Measurements from ENCODE around the gene NRN1L.
"Not testable (repeated sequence)": the region's sequence is repeated elsewhere in the genome, so short reads cannot be mapped to it uniquely, and the experiment has no call there.

NRN1L gene

DNA sequence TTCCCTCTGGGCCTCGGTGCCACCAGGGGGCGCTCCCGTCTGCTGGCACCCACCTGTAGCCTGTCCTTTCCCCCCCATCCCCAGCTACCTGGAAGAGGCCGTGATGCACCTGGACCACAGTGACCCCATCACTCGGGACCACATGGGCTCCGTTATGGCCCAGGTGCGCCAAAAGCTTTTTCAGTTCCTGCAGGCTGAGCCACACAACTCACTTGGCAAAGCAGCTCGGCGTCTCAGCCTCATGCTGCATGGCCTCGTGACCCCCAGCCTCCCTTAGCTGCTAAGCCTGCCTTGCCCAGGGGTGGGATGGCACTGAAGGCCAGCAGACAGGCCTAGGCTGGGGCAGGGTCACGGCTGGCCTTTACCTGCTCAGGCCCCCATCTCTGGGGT is 818 bp upstream of the NRN1L start:
- FAIRE-seq, result no peak

DNA sequence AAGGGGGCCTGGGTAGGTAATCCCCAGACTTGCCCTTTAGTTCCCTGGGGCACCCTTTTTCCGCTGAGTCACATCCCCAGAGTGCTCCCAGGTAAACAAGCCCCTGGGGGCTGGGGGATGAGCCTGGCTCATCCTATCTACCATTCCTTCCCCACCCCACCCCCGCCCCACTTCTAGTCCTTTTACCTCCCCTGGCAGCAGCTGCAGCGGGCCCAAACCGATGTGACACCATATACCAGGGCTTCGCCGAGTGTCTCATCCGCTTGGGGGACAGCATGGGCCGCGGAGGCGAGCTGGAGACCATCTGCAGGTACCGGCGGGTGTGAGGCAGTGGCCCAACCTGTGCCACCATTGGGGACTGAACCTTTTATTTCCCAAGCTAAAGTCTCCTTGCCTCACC is 860 bp downstream of the NRN1L start:
- FAIRE-seq, result no peak

DNA sequence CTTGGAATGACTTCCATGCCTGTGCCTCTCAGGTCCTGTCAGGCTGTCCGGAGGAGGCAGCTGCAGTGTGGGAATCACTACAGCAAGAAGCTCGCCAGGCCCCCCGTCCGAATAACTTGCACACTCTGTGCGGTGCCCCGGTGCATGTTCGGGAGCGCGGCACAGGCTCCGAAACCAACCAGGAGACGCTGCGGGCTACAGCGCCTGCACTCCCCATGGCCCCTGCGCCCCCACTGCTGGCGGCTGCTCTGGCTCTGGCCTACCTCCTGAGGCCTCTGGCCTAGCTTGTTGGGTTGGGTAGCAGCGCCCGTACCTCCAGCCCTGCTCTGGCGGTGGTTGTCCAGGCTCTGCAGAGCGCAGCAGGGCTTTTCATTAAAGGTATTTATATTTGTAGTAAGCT is 1.3 kb downstream of the NRN1L start:
- no peak for FAIRE-seq

DNA sequence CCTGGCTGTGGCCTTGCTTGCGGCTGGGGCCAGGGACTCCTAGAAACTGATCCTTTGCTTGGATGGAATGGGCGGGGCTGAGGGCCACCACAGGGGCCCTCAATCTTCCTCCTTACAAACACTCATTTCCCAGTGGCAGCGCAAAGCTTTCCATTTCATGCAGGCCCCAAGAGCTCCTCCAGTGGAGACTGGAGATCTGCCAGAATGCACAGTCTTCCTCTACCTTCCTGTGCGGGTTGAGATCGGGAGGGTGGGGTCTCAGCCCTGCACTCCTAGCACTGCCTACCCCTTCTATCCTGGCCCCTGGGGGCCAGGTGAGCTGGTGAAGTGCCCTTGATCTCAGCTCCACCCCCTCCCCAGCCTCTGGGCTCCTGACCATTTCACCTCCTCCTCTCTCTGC is 1.7 kb downstream of the NRN1L start:
- FAIRE-seq, result no peak

DNA sequence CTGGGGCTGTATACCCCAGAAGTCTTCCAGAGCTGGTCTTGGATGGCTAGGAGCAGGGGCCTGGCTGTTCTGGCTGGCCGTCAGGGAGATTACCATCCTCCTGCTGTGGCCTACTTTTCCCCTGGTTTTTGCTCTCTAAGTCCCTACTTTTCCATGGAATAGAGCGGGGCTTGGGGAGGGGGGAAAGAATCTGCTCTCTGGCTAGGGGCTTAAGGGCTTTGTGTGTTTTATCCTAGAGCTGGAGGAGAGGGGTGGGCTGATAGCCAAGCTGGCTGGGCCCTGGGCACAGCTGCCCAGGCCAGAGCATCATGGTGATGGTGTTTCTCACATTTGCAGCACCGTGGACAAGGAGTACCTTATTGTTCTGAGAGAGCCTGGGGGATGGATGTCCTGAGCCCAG is 3.6 kb downstream of the NRN1L start:
- no peak for FAIRE-seq

DNA sequence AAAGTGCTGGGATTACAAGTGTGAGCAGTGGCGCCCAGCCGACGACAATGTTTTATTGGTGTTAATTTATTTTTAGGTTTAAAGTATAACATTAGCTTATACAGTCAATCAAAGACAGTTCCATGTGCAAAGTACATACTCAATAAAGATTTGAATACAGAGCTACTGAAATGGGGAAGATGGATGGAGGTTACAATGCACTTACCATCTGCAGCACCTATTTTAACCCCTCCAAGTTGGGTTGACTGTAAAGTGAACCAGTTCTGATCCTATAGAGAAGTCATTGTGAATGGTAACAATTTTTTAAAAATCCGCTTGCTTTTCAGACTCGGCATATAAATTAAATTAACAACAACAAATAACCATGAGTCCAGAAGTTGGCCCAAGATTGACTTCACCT is 7.7 kb downstream of the NRN1L start:
- no peak for FAIRE-seq

DNA sequence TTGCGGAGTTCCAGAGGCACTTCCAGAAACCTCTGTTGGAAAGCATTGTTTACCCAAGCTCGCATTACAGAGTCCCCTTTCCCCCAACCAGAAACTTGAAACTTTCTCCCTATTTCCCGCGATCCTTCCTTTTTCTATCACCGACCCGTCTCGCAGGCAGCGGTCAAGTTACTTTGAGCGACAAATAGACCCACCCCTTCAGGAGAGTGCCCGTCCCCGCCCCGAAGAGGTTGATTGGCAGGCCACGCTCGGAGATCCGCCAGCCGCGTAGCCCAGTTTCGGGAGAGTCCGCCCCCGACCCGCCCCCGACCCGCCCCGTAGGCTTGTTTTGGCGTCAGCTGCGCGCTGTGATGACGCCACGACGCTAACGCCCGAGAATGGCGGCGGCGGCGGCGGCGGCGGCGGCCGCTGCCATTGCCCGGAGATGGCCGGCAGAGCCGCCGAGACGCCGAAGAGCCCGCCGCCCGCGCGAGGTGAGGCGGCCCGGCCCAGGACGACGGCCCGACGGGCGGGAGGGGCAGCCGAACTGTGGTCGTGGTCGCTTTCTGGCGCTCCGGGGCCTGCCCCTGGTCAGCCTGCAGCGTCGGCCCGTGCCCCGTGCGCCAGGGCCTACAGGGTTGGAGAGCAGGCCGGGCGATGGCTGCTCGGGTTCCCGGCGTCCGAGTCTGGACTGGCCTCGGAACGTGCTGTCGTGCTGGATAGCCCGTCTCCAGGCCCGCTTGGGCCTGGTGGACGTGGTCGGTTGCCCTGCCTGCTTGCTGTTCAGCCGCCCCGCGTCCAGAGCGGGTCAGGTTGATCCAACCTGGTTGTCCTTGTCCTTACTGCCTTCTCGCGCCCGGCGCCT is 8.4 kb downstream of the NRN1L start, which contains the start of gene PSKH1:
Gene PSKH1 (plus strand): TSS at position 356 of the 844 bp plus-strand sequence. CDS start 15,496 bp downstream, outside the sequence.
- FAIRE-seq, result no peak

DNA sequence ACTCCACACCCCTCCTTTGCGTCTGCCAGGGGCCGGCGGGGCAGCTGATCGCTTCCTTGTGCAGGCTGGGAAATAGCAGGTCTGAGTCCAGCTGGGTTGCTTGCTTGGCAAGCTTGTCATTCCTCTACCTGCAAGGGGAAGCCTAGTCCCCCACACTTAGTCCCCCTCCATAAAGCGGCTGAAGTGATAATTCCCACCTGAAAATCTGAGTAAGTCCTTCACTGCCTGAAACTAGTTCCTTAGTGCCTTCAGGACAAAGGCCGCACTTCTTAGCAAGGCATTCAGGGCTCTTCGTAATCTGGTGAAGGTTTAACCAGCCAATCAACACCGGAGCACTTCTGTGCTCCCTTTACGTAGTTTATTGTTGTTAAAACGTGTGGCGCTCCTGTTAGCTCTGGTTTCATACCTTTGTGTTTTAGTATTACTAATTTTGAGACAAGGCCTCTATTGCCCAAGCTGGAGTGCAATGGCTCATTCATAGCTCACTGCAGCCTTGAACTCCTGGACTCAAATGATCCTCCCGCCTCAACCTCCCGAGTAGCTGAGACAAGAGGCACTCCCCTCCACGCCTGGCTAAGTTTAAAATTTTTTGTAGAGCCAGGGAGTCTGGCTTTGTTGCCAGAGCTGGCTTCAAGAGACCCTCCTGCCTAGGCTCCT is 9.2 kb downstream of the NRN1L start:
- FAIRE-seq, result no peak

DNA sequence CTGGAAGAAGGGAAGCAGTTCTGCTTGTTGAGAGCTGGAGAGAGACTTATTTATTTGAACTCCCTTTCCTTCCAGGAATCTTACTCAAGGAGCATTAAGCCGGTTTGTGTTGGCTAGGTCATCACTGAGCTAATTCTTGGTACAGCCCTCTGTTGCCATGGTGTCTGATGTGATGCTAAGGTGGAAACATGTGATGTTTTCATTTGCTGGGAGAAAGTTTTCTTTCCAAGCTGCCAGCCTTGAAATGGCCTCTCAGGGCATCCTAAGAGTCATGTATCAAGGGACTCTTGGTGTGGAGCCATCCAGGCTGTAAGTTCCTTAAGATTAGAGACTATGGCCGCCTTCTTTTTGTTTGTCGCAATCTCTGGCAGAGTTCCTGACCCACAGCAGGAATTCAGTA is 12.5 kb downstream of the NRN1L start:
- FAIRE-seq, result no peak

DNA sequence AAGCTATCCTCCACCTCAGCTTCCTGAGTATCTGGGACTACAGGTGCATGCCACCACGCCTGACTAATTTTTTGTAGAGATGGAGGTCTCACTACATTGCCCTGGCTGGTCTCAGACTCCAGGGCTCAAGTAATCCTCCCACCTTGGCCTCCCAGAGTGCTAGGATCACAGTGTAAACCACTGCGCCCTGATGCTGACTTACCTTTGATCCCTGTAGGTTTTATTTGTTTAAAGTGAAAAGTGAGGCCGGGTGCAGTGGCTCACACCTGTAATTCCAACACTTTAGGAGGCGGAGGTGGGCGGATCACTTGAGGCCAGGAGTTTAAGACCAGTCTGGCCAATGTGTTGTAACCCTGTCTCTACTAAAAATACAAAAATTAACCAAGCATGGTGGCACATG is 17.0 kb downstream of the NRN1L start:
- no peak for FAIRE-seq

DNA sequence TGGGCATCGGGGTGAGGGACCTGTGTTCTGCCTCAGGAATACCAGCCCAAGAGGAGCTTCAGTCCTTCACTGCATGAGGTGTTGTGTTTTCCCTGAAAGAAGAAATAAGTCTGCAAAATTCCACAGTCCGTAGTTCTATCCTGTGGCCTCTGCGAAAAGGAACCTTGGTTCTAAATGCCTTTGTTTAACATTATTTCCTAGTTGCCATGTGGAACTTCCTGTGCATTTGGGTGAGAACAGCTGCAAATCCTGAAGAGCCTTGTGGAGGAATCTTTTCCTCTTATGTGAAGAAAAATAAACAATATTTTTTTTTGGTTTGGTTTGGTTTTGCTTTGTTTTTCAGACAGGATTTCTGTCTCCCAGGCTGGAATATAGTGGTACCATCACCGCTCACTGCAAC is 18.1 kb downstream of the NRN1L start:
- no peak for FAIRE-seq

DNA sequence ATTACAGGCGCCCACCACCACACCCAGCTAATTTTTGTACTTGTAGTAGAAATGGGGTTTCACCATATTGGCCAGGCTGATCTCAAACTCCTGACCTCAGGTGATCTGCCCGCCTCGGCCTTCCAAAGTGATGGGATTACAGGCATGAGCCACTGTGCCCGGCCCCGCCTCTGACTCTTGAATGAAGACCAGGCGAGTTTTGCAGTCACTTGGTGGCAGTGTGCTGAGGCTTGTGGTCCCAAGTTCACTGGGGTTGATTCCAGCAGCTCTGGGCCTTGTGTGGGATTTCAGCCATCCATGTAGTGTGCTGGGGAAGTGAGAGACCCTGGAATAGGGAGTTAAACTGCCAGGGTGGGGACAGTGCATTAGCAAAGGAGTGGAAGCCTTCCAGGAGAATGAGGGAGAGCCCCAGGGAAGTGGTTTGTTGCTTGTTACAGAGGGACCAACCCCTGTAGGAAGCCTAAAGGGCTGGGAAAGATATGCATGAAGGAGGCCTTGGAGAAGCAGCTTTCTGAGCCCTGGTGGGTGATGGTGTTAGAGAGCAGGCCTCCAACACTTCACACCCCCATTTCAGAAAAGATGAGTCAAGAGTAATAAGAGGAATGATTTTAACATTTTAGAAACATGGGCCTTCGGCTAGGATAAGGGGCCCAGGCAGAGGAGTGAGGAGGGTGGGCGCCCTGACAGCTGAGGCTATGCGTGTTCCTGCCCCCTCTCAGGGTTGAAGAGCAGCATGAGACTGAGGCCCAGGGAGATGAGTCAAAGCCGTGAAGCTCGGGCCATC is 22.9 kb downstream of the NRN1L start:
- no peak for FAIRE-seq

DNA sequence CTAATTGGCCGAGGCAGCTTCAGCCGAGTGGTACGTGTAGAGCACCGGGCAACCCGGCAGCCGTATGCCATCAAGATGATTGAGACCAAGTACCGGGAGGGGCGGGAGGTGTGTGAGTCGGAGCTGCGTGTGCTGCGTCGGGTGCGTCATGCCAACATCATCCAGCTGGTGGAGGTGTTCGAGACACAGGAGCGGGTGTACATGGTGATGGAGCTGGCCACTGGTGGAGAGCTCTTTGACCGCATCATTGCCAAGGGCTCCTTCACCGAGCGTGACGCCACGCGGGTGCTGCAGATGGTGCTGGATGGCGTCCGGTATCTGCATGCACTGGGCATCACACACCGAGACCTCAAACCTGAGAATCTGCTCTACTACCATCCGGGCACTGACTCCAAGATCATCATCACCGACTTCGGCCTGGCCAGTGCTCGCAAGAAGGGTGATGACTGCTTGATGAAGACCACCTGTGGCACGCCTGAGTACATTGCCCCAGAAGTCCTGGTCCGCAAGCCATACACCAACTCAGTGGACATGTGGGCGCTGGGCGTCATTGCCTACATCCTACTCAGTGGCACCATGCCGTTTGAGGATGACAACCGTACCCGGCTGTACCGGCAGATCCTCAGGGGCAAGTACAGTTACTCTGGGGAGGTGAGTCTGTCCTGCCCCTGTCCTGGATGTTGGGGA is 24.5 kb downstream of the NRN1L start:
- FAIRE-seq, result no peak

DNA sequence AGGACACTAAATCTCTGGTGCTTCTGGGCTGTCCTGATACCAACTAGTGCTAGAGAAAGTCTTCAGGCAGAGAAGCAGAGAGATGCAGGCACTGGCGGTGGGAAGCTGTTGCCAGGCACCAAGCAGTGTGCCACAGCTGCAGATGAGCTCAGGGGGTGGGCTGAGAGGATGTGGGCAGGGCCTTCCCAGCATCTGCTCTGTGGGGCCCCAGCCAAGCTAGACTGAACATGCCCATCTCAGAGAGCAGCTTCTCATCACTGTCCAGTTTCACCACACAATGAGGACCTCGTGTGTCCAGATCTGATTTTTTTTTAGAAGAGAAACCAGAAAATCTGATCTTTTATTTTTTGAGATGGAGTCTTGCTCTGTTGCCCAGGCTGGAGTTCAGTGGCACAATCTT is 25.5 kb downstream of the NRN1L start:
- FAIRE-seq, result no peak

DNA sequence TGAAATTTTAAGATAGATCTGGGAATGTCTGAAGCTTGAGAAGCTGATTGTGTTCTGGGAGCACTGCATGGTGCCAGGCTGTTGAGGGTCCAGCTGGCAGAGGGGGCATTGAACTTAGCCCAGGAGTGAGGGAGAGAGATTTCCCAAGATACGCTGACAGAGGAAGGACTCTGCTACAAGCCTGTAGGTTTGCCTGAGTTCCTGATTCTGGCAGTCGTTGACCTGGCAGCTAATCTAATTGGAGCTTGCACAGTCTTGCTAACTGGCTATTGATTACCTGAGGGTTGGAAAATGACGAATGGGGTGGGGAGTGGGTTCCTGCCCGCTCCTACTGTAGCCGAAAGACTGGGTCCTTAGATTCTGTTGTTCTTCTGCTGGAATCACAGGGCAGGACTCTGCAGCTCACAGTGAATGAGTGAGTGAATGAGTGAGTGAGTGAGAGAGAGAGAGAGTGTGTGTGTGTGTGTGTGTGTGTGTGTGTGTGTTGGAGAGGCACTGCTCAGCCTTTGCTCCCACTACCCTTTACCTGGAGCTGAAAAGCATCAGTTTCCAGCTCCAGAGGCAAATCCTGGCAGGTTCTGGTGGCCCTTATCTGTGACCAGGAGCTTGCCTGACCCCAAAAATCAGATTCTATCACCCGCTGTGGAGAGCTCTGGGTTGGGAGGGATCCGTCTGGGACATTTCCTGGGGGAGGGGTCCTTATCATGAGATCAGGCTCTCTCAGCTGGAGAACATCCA is 30.2 kb downstream of the NRN1L start:
- FAIRE-seq, result no peak

DNA sequence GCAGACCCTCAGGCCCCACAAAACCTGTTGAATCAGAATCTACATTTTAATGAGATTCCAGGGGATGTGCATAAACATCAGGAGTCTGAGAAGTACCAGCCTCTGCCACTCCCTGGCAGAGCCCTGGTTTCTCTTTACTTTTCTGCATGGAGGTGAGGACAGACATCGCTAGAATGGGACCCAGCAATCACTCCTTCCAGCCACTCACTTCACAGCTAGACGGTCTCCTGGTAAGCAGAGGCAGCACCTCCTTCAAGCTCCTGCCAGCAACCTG is 30.7 kb downstream of the NRN1L start:
- not testable (repeated sequence) for FAIRE-seq

DNA sequence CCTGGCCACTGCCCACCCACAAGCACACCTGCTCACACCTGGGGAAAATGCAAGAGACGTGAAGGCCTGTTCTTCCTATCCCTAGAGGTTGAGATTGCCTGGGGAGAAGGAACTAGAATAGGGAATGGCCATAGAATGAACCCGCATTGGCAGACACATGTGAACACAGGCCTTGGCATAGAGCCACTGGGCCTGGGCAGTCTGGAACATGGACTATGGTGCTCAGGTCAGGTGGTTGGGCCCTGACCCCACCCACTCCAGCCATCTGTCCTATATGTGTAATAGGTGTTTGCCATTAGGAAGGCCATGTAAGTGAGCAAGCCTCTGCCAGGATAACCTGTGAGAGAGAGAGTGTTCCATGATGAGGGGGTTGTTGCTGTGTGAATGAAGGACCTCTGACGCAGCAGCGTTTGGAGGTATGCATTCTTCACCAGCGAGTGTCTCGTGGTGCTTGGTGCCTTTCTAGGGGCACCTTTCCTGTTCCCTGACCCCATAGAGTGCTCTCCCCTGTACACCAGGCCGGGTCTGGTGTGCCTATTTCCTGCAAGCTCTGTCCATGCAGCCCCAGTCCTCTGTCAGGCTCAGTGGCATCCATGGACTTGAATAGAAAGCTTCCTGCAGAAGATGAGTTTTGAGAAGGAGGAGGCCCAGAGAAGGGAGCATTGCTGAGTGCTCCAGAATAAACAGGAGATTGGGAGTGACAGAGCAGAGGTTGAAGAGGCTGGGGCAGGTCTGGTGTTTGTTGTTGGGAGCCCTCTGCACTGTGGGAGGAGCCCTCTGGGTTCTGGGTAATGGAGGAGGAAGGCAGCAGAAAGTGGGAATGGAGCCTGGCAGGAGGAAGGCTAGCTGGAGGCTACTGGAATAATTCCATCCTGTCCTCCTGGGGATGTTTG is 31.4 kb downstream of the NRN1L start:
- no peak for FAIRE-seq

DNA sequence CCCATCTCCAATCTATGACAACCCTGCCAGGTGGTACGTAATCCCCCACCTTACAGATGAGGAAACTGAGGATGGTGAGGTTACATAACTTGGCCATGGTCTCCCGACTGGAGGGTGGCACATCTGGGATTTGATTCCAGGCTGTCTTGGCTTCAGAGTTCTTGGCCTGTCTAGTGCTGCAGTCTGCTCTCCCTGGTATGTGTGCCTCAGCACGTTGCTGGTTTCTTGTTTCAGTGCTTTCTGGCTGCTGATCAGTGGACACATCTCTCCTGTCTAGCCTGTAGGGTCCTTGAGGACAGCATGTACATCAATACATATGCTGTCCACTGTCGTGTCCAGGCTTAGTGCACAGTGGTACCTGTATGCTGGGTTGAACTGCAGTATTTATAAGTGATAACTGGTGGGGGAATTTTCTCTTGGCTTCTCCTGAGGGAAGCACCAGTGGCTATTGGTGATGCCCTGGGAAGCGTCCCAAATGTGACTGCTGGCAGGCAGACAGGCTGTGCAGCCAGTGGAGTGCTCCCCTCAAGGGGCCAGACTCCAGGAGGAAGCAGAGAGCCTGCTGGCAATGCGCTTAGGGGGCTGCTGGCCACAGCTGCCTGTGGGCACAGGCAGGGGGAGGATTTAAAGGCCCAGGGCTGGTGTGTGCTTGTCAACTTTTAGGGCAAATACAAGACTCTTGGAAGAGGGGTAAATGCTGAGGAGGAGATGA is 32.6 kb downstream of the NRN1L start:
- no peak for FAIRE-seq

DNA sequence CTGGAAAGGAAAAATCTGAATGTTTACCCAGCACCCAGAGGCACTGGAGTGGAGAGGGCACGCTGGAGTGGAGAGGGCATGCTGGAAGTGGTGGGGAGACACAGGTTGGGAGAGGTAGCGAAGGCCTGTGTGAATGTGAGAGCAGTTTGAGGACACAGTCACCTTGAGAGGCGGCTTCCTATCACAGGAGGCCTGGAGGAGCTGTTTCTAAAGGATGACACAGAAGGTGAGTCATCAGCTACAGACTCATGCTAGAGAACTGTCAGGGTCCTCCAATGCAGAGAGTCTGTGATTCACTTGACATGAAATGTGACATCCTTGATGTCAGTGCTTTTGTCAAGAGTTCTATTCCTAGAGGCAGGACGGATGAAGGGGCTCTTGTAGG is 33.2 kb downstream of the NRN1L start:
- FAIRE-seq, result no peak

DNA sequence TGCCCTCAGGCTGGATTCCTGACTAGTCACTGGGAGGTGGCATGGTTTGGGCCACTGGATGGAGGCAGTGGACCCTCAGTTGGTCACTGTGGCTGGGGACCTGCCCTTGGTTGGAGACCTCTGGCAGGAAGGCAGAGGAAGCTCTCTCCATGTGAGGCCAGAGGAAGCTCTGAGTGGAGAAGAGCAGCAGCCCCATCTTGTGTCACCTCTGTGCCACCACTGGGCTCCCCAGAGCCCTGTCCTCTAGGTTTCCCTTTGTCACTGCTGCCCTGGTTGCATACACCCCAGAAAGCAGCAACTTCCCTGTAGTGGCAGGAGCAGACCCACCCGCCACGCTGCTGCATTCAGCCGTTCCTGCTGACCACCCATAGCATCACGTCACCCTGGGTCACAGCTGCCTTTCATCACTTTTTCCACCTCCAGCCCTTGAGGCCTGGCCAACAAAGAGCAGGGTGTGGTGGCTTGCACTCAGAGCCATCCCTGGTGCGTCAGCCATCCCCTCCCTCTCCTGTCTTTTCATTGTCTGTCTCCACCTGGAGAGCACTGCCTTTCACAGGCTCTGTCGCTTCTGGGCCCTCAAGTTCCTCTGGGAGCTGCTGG is 35.0 kb downstream of the NRN1L start:
- FAIRE-seq, result no peak
